GM12872 (cell line): Measurements from ENCODE around the gene COX20.

ENCODE experiments used
- TF ChIP-seq, protein P1 (sequence below): IDR thresholded peaks from 3 replicates; pipeline ENCODE4 v1.5.1; 2011; ENCODE audit warnings: low read depth, mild to moderate bottlenecking, low read length, moderate library complexity; ENCODE audit not compliant: insufficient read depth

The COX20 gene

DNA sequence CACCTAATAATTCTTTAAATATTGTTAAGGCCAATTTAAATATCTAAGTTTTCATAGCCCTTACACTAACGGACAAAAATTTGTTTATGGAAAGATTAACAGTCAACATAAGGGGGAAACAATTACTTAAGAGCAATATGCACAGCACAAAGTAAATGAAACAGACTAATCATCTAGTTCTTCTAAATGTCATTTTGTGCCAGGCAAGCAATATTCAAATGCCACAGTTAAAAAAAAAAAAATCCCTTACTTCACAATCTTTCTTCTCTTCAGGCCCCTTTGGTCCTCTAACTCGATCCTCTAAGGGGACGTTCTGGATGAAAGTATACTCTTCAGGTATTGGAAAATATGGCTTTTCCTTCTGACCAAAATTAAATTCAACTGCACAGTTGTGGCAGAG, 22.3 kb downstream of the COX20 start:
- TF ChIP-seq, protein P1, sequence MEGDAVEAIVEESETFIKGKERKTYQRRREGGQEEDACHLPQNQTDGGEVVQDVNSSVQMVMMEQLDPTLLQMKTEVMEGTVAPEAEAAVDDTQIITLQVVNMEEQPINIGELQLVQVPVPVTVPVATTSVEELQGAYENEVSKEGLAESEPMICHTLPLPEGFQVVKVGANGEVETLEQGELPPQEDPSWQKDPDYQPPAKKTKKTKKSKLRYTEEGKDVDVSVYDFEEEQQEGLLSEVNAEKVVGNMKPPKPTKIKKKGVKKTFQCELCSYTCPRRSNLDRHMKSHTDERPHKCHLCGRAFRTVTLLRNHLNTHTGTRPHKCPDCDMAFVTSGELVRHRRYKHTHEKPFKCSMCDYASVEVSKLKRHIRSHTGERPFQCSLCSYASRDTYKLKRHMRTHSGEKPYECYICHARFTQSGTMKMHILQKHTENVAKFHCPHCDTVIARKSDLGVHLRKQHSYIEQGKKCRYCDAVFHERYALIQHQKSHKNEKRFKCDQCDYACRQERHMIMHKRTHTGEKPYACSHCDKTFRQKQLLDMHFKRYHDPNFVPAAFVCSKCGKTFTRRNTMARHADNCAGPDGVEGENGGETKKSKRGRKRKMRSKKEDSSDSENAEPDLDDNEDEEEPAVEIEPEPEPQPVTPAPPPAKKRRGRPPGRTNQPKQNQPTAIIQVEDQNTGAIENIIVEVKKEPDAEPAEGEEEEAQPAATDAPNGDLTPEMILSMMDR: no peak

DNA sequence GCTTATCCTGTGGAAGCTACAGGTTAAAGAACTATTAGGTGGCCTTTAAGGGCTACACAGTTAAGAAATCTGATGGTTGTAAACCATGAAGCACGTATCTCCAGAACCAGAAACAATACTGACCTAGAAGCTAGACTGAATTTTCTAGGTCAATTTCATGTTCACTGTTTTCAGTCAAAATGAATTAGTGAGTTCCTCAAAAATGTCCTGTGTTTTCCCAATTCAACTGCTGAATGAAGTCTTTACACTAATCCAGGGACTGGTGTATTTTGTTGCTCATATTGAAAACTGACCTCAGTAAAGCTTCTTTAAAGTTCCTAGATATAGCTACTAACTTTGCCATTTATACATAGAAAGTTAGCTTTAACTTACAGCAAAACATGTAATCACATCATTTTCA, 22.9 kb downstream of the COX20 start:
- TF ChIP-seq, protein P1: no peak

DNA sequence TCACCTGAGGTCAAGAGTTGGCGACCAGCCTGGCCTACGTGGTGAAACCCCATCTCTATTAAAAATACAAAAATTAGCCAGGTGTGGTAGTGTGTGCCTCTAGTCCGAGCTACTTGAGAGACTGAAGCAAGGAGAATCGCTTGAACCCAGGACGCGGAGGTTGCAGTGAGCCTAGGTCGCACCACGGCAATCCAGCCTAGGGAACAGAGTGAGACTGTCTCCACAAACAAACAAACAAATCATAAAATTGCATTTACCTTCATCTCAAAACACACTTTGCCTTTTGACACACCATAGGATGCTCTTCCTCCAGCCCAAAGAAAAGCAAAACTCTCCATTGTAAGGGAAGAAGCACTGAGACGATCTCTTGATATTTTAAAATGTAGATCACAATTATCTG, 24.6 kb downstream of the COX20 start:
- TF ChIP-seq, protein P1: no peak

DNA sequence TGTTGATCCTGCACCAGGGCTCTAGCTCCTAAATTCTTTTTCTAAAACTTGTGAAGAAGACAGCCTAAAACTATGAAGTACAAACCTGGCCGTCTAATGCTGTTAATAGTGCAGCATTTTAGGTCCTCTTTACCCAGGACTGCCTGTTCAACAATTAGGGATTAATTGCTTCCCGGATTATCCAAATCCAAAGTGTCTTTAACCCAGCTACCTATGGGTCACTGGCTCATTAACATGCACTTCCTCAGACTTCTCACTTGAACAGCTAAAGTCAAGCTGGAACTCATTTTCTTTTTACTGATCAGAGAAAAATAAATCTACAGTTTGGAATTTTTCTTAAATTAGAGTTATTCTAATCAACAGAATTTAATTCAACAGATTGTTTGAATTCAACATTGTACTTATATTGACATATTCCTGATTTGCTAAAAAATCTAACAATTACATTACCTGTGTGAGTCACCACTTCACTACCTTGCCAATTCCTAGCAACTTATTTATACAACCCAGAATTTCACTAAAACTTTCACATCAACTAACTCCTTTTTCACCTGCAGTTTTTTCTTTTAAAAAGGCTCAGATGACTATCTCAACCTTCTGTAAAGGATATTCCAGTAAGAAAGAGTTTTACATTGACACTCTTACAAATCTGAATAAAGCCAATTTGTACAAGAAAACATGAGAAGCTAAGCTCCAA, 25.6 kb downstream of the COX20 start:
- TF ChIP-seq, protein P1: no peak

DNA sequence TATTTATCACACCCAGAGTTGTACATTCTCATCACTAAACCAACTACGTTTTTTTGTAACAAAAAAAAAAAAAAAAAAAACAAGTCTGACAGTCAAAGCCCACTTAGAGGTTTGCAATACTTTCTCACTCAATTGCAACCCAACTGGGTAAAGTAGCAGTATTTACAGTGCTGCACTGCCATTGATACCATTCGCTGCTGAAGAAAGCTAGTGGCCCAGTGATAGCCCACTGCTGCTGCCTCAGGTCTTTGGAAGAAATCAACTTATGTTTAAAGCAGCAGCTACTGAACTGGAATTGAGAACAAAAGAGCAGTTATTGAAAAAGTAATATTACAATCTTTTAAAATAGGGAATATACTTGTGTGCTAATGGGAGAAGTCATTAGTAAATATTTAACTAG, 26.2 kb downstream of the COX20 start:
- TF ChIP-seq, protein P1: no peak

DNA sequence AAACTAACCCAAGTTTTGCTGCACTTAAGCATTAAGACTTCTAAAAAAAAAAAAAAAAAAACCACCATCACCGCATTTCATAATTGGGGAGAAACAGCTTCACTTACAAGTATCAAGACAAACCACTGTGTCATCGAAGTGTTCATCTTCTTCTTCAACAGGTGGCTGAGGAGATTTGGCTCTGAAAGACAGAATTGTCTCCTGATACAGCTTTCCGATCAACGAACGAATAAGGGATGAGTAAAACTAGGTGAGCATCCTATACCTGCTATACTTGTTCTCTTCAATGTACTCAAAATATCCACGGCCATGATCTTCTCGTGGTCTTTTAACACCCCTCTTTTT, 26.9 kb downstream of the COX20 start:
- TF ChIP-seq, protein P1: no peak

DNA sequence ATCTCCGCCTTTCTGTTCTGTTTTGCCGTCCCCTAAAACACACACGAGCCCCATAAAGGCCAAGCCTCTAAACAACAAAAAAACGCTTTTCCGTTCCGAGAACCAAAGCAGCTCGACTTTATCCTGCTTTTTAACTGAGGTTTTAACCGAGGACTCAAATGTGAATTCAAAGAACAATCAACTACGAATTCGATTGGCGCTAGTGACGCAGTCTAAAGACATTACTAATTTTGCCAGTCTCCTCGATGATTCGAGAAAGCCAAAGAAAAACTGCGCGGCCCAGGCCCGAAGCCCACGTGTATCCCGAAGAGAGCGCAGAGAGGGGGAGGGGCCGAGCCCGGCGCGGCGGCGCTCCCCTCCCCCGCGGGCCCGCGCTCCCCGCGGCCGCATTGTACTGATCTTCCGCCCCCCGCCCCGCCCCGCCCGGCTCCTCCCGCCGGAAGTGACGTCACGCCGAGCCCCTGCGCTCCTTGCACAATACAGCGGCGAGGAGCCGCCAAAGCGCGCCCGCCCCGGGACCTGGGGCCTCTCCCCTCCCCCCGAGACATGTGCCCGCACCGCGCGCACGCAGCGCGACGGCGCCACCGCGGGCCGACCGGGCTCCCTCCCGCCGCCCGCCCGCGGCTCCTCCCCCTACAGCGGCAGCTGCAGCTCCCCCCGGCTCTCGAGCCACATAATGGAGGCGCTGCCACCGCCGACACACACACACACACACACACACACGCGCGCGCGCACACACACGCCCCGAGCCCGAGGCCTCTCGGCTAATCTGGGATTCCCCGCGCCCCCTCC, 27.4 kb downstream of the COX20 start:
- TF ChIP-seq, protein P1: no peak
